Epithelial cell of esophagus (primary cell): ENCODE measurements around the gene KLHL34.

Experiments used
- DNase-seq: peaks from one replicate; pipeline ENCODE4 v3.0.0; 2010; ENCODE audit warnings: low read depth
- H3K4me3 ChIP-seq: 2 replicates; pipeline ENCODE4 v1.5.1; 2011; ENCODE audit warnings: mild to moderate bottlenecking, low read length, control low read depth
- TF ChIP-seq, protein P1 (sequence below): IDR thresholded peaks from 2 replicates; pipeline ENCODE4 v1.5.1; 2011; ENCODE audit warnings: low read depth, mild to moderate bottlenecking, low read length, control low read depth, inconsistent platforms; ENCODE audit not compliant: insufficient read depth; ENCODE audit errors: missing control alignments

KLHL34 gene

DNA sequence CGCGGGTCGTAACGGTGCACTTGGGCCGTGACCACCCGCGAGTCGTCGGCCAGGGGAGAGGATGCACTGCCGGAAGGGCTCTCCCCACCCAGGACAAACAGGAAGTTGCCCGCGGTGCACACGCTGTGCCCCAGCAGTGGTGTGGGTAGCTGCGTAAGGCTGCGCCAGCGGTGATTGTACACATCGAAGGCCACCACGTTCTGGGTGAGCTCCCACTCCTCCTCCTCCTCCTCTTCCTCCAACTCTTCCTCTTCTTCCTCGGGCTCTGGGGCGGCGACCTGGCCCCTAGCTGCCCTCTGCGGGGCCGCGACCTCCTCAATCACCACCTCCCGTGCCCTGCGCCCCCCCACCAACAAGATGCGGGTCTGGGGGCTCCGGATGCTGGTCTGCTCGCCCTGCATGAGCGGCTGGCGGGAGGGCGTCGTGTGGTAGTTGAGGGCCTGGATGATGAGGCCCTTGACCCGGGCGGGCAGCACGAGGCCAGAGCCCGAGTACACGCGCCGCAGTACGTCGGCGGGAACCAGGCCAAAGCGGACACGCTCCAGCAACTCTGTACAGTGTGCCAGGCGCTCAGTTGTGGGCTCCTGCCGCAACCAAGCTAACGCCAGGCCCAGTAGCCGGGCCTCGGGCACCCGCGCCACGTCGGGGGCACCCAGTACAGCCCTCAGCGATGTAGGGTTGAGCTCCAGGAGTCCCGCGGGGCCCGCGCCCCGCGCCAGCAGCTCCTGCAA, 1.4 kb downstream of the KLHL34 start:
- TF ChIP-seq, protein P1, sequence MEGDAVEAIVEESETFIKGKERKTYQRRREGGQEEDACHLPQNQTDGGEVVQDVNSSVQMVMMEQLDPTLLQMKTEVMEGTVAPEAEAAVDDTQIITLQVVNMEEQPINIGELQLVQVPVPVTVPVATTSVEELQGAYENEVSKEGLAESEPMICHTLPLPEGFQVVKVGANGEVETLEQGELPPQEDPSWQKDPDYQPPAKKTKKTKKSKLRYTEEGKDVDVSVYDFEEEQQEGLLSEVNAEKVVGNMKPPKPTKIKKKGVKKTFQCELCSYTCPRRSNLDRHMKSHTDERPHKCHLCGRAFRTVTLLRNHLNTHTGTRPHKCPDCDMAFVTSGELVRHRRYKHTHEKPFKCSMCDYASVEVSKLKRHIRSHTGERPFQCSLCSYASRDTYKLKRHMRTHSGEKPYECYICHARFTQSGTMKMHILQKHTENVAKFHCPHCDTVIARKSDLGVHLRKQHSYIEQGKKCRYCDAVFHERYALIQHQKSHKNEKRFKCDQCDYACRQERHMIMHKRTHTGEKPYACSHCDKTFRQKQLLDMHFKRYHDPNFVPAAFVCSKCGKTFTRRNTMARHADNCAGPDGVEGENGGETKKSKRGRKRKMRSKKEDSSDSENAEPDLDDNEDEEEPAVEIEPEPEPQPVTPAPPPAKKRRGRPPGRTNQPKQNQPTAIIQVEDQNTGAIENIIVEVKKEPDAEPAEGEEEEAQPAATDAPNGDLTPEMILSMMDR: no peak
- DNase-seq: no peak
- no peak overlapping the region for H3K4me3 ChIP-seq

- no peak for DNase-seq
- H3K4me3 ChIP-seq: no peak overlapping the region
- TF ChIP-seq, protein P1: no peak
Measured at GRCh38 chrX:21655901-21656586, 2.1 kb downstream of the KLHL34 start.

- TF ChIP-seq, protein P1: no peak
- DNase-seq: no peak
- H3K4me3 ChIP-seq: no peak overlapping the region
Measured at GRCh38 chrX:21645886-21646285, 12.2 kb downstream of the KLHL34 start.

DNA sequence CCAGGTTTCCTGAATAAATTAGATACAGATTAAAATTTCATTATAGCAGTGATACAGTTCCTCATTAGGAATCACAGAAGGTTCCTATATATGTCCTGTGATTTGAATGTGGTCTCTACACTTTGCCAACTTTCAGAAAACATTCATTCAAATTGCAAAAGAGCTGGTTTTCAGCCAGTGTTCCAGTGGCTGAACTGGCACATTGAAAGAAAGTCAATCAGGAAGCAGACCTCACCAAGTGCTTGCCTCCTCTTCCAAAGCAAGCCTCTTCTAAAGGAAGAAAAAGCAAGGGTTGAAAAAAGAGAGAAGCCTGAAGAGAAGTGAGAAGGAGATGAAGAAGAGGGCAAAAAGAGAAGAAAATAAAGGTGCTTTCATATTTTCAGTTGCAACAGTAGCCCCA, 12.7 kb downstream of the KLHL34 start:
- H3K4me3 ChIP-seq: no peak overlapping the region
- TF ChIP-seq, protein P1: no peak
- DNase-seq: no peak

GRCh38 chrX:21639775-21640174, 18.4 kb downstream of the KLHL34 start:
- TF ChIP-seq, protein P1: no peak
- DNase-seq: no peak

GRCh38 chrX:21638311-21638710, 19.8 kb downstream of the KLHL34 start:
- no peak overlapping the region for H3K4me3 ChIP-seq
- TF ChIP-seq, protein P1: no peak
- DNase-seq: peak; percentile 68

More at GRCh38 chrX:21639775-21640174, 18.4 kb downstream of the KLHL34 start:
- no peak overlapping the region for H3K4me3 ChIP-seq
